GM20431 (cell line): ENCODE data around the gene STX1A.

Experiments used
- in situ Hi-C: fragments of 300-500 bp; cut with MseI, MboI; formaldehyde crosslinking; loops from one replicate; pipeline ENCODE4 v1.15.0; 2020; ENCODE audit warnings: low sequenced_read_pairs; ENCODE audit not compliant: unreplicated experiment

STX1A gene

DNA sequence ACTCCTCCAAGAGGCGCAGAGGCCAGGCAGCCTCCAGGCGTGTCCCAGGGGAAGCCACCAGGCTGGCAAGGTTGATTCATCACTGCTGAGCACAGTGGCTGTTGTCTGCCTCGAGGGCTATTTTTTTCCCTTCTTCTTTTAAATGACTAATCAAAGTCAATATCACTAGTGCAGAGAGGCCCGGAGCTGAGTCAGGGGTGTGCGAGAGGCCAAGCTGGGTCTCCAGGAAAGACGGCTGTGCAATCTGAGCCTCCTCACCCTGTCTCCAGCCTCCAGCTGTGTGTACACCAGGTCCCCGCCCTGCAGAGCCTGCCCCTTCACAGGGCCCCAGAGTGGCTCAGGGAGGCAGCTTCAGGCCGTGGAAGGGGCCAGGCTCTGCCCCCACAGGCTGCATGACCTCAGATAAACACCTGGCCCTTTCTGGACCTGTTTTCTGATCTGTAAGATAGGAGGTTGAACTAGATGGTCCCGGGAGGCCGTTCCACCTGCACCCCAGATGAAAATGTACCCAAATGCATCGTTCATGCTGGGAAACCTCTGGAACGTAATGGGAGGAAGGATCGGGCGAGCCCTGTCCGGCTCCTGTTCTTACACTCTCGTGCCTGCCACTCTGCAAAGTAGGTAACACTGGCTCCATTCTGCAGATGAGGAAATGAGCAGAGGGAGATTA is 3.7 kb downstream of the STX1A start:
- in situ Hi-C loops: loop anchor here (10.0 kb wide), 1 partner anchor 61 kb away; no protein-coding TSS in a partner anchor

DNA sequence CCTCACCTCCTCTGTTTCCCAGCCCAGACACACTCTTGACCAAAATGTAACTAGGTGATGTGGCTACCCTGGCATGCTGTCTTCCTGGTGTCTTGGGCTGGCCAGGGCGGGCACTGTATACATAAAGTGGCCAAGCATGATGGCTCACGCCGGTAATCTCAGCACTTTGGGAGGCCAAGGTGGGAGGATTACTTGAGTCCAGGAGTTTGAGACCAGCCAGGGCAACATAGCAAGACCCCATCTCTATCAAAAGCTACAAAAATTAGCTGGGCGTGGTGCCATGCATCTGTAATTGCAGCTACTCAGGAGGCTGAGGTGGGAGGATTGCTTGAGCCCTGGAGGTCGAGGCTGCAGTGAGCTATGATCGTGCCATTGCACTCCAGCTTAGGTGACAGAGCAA is 6.2 kb downstream of the STX1A start:
- in situ Hi-C loops: loop anchor here (10.0 kb wide), 1 partner anchor 59 kb away; no protein-coding TSS in a partner anchor

DNA sequence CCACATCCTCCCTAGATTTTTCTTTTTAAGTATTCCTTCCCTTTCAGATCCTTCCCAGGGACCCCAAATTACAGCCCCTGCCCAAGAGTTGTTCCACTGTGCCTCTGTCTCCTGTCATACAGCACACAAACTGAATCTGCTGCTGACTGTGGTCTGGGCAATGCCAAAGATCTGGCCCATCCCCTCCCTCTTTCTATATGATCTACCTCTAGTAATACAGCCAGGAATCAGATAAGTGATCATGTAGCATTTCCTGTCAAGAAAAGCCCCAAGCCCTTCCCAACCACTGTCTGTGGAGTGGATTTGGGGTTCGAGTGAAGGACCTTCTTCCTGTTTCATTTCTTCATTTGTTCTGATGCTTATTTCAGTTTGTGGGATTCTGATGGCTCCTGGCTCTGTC is 6.7 kb downstream of the STX1A start:
- in situ Hi-C loops: loop anchor here (10.0 kb wide), 1 partner anchor 58 kb away; no protein-coding TSS in a partner anchor

DNA sequence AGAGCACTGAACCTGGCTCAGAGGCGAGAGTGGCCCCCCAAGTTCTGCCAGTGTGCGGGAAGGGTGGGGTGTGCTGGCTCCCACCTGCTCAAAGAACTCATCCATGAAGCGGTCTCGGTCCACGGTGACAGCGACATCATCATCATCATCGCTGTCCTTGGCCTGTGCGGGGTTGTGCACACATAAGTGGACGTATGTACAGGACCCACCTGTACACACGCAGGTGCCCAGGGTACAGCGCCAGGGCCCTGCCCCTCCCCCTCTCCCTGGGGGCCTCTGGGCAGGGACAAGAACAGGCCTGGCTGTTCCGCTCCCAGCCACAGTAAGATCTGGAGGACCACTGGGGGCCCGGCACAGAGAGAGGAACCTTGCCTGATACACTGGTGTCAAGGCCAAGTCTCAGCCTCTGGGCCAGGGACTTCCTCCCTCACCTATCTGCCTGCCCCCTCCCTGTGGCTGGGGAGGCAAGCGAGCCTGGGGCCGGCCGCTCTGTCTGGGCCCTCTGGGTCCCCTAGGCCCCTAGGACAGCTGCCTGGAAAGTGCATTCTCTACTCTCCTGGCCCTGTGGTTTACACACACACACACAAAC is 10.4 kb downstream of the STX1A start:
- in situ Hi-C loops: no loop called here

DNA sequence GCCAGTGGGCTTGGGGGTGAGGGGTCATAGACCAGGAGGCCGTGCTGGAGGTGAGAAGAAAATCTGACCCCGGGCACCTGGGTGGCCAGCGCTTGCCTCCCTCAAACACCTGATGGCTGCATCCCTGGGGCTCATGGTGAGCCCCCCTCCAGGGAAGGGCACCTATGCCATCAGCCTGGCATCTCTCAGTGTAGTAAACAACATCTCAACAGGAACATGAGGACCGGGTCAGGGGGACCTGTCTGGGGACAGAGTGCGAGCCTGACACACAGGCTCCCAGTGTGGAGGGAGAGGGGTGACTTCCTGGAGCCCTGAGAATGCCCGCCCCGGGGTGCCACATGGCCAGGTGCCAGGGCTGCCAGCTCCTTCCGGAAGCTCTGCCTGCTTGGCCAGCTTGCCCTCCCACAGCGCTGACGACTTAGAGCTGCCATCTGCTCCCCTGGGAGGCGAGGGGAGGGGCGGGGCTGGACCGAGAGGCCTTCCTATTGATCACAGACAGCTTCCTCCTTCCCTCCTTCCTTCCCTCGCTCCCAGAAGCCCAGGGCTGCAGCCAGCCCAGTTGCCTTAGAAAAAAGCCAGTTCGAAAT is 12.3 kb downstream of the STX1A start:
- in situ Hi-C loops: no loop called here

DNA sequence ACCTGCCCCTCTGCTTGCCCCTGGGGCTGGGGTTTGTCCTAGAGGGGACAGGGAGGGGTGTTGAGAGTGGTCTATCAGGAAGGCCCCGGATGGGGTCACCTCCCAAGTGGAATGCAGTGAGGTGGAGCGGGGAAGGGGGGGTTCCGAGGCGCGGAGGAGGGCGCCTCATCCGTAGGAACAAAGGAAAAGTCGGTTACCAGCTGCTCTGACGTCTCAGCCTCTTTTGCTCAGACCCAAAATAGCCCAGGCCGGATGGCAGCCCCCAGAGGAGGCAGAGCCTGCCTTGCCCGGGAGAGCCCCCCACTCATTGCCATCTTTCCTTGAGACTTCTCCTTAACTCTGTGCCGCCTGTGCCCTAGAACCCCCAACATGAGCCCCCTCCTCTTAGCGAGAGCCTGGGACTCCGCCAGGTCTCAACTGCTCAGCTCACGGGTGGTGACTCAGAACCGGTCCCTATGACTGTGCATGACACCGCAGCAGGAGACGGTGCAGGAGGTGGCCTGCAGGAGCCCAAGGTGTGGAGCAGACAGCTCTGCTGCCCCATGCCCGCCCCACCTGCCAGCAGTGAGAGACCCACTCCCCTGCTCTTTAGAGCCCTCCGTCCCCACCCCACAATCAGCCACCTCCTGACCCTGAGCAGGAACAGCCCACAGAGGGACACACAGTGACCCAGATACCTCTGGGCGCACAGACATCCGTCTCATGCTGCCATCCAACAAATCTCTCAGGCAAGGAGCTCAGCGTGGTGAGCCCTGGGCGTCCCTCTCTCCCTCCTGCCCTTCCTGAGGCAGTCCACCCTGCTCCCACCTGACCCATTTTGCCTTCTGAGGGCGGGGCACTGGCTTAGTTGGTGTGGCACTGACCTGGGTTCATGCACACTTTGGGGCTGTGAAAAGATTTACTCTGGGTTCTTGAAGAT is 13.1 kb downstream of the STX1A start:
- in situ Hi-C loops: no loop called here

DNA sequence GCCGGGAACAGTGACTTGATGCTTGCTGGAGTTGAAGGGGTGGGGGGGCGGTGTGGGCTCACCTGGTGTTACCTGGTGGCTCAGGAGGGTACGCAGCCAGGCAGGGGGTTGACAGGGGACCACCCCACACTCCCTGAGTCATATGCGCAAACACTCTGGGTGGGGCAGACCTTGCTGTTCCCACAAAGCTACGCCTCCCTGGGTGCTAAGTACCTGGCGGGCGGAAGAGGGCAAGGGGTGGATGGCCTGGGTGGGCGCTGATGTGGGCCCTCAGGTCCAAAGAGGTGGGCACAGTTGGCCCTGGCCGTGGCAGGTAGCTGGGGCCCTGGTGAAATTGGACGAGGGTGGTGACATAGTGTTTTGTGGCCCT is 13.9 kb downstream of the STX1A start:
- in situ Hi-C loops: no loop called here

DNA sequence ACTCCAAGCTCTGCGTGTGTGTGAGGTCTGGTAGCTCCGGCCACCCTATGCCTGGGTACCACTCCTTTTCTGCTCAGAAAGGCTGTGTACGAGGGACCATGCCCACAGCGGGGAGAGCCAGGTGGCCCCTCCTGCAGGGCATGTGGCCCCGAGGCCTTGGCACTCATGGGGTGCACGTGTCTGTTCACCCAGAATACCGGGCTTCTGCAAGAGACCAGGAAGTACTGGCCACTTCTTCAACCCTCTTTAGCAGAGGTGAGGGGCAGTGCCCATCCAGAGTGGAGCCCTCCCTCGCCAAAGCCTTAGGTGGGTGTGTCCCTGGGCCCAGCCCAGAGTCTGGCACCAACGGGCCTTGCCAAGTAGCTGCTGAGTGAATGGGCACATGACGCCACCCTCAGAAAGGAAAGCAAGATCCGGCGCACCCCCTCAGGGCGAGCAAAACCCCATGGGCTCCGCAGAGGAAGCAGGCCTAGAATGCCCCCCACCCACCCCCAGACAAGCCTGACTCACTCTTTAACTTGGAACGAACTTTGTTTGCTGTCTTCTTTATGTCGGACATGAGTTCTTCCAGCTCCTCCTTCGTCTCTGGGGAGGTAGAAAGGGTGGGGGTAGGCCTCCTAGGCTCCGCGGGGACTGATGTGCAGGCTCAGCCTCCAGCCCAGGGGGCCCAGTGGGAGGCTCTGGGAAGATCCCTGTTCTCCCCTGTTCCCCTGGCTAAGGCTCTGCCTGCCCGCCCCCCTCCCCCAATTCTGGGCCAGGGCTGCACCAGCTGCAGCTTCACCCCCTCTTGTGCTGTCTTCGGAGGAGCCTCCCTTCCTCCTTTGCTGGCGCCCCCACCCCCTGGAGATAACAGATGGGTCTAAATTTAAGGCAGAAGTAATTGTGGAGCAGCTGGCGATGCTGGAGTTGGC is 14.6 kb downstream of the STX1A start:
- in situ Hi-C loops: no loop called here

DNA sequence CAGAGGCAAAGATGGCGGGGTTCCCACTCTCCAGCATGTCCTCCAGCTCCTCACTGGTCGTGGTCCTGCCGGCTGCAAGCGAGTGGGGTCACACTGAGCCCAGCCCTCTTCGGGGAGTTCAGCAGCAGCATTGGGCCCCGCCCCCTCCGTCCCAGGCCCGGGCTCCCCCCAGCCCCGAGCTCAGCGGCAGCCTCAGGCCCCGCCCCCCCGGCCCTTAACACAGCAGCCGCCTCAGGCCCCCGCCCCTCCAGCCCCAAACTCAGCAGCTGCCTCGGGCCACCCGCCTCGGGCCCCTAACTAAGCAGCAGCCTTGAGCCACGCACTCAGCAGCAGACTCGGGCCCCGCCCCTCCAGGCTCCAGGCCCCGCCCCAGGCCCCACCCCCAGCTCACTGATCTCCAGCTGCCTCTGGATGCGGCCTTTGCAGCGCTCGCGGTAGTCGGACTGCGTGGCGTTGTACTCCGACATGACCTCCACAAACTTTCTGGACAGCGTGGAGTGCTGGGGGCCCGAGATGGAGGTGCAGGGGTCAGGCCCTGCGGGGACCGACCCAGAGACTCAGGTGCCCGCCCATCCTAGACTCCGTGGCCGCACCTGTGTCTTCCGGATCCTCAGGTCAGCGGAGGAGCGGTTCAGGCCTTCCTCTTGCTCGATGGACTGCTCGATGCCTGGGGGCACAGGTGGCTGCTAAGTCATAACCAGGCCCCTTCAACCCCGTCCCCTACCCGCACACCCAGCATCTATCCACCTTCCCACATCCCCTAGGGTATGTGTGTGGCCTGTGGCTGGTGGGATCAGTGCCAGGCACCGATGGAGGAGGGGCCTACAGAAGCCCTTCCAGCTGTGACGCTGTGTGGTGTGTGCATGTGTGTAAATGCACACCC is 15.5 kb downstream of the STX1A start:
- in situ Hi-C loops: no loop called here

DNA sequence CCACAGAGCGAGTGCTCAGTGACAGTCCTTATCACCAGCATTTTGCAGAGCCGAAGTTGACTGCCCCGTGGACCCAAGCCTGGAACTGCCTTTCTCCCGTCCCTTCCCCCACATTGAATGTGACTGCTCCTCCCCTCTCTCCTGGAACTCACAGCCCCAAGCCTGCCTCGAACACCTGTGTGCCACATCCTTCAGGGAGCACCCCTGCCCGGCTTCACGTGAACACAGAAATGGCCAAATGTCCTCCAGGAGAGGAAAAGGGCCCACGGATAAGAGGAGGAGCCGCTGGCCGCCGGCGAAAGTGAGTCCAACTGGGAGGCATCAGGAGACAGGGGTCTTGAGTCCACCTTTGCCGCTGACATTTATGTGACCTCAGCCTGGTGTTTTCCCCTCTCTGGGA is 16.2 kb downstream of the STX1A start:
- in situ Hi-C loops: no loop called here

DNA sequence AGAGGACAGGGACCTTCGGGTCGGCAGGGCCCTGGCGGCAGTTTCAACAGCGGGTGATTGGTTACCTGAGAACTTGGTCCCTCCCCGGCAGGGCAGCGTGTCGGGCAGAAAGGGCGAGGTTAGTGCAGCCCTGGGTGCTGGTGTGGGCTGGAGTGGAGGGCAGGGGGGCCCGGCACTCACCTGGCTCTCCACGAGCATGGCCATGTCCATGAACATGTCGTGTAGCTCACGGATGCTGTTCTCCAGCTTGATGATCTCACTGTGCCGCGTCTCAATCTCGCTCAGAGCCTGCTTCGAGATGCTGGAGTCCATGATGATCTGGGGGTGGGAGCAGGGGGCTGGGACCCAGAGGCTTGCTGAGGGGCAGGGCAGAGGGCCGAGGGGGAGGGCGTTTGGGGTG is 16.8 kb downstream of the STX1A start:
- in situ Hi-C loops: no loop called here

DNA sequence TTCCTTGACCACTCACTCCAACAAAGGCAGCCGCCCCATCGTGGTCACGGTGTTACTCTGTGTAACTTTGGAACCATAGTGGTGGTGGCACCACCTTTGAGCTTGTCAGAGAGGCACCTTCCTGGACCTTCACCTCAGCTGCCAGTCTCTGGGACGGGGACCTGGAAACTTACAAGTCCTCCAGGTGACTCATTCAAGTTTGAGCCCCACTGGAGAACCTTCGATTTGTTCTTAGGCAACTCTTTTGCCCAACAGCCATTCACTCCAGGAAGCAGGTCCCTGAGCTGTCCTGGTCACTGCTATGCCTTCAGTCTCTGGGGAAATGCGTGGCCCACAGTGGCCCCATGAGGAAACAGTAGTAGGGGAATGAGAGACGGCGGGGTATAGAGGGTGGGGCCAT is 17.2 kb downstream of the STX1A start:
- in situ Hi-C loops: no loop called here

DNA sequence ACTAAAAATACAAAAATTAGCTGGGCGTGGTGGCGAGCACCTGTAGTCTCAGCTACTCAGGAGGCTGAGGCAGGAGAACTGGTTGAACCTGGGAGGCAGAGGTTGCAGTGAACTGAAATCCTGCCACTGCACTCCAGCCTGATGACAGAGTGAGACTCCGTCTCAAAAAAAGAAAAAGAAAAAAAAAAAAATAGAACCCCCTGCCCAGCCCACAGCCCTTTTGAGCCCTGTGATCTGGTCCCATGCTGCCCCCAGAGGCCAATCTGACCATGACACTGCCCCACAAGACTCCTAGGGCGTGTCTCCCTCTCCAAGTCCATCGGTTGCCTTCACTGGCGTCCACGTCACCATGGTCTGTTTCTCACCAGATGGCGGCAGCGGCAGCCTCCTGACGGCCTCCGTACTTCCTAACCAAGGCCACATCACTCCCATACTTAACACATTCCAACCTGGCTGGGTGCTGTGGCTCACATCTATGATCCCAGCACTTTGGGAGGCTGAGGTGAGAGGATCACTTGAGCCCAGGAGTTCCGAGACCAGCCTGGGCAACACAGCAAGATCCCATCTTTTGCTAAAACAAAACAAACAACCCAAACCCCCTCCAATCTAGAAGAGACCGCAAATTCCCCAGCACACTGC is 18.0 kb downstream of the STX1A start:
- in situ Hi-C loops: no loop called here

DNA sequence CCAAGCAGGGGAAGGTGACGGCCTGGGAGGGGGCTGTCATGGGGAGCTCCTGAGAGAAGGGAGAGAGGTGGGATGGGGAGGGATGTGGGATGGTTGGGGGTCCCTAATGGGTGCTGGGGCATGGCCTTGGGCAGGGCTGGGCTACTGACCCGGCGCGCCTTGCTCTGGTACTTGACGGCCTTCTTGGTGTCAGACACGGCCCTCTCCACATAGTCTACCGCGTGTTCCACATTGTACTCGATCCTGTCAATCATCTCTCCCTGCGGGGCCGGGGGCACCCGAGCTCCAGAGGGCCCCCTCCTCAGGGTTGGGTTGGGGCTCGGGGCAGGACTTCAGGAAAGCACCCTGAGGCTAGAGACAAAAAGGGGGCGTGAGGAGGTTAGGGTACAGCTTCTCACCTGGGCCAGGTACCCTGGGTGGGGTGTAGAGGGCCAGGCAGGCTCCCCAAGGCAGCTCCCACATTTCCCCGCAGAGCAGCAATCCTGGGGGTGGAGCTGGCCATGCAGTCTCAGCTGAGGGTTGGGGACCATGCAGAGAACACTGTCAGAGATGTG is 18.8 kb downstream of the STX1A start:
- in situ Hi-C loops: no loop called here

DNA sequence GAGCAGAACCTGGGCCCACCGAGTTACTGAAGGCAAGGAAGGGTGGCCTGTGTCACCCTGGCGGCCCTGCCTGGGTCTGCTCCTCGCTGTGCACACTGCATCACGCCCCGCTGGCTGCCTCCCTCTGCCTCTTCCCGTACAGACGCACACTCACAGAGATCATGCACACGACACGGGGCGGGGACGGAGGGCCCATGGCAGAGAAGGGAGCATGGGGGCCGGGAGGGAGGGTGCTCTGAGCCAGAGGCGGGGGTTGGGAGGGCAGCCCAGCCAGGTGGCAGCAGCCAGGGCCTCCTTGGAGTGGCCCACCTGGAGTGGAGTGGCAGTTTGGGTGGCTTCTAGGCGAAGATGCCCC is 19.4 kb downstream of the STX1A start:
- in situ Hi-C loops: no loop called here

DNA sequence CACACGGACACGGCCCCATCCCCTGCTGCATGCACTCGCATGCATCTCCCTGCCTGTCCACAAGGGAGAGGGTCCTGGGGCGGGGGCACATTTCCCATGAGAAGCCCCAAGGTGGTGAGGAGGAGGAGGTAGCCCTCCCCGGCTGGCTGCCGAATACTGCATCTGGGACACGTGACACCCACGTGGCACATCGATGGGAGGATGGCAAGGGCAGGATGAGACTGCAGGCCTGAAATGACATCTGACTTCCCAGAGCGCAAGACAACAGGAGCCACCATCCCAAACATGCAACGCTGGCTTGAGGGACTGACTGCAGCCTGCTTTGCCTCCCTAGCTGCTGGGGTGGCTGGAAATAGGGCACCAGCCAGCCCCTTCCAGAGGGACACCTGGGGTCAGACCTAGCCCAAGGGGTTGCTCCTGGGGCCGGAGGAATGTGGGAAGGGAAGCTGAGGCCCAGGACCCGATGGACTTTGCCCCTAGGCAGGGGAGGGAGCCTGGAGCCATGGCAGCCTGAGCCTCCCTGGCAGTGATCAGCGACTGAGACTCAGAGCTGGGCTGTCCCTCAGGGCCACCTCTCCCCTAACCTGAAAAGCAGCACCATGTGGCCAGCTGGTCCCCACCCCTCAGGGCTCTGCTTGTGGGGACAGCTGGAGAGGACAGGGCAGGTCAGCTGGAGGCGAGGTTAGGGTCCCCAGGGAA is 19.9 kb downstream of the STX1A start:
- in situ Hi-C loops: no loop called here

DNA sequence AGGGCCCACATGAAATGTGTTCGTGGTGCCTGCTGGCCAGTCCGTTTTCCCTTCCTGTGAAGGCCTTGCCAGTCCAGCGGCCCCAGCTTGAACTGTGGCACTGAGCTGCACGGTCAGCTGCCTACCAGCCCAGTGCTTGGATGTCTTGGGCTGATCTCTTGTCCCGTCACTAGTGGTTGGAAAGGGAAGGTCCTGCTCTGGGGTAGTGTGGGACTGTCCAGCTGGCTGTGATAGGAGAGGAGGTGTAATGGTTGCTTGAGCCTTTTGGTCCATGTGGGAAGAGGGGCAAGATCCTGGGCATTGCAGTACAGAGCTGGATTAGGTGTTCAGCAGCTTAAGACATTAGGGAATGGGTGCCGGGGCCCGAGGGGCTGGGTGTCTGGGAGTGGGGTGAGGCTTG is 21.1 kb downstream of the STX1A start:
- in situ Hi-C loops: no loop called here

DNA sequence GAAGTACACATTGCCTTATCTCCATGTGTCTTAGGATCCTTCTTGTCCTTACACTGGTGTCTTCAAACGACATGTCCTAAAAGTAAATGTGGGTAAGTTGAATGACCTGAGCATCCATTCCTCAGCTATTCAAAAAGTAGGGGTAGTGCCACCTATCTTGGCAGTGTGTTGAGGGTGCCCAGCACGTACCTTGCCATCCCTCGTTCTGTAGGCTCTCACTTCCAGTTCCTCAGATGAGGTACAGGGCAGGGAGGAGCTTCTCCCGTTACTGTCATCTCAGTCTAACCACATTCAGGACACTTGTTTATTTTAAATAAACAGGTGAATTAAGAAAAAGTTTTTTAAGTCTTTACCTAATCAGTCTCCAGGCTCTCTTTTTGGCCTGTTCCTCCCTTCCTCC is 23.1 kb downstream of the STX1A start:
- in situ Hi-C loops: no loop called here
